ENCODE data around the gene ANGPT4.

ANGPT4 gene

DNA sequence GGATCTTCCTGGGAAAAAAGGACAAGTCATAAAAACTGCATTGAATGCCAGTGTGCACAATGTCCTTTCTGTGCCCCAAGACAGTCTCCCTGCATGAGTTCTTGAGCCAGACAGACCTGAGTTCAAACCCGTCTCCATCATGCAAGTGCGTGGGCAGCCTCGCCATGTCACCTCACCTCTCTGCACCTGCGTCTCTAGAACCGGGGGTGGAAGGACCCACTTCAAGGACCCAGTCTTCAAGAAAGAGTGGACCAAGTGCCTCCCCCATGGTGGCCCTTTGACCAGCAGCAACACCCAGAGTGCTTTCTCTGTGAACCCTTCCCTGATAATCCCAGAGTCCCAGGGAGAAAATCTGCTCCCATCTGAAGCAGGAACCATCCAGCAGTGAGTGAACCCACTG lies 23.5 kb upstream of the ANGPT4 start:
- DNase-seq, result no peak

DNA sequence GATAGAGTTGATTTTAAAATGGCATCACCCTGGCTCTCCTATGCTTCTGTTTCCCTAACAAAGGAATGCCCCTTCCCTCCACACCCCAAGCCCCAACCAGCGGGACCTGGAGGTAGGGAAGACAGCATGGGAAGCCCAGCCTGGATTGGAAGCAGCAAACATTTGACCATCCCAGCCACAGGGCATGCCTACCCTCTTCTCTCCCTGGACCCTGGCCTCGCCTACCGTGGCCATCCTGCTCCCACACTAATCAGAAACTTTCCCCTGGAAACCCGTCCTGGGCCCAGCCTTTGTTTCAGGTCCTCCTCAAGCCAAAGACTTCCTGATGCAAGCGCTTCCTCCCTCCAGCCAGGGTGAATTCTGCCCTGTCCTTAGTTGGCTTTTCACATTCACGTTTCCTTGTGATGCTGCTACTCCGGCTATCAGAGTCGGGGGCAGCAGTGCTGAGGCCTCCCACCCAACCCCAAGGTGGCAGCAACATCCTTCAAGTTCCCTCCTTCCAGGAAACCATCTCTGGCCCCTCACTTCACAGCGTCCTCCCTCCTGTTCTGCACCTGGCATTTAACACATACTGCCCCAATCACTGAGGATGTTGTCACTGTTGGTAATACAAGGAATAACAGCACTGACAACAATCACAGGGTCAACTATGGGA lies 18.2 kb upstream of the ANGPT4 start:
- no peak for DNase-seq

DNA sequence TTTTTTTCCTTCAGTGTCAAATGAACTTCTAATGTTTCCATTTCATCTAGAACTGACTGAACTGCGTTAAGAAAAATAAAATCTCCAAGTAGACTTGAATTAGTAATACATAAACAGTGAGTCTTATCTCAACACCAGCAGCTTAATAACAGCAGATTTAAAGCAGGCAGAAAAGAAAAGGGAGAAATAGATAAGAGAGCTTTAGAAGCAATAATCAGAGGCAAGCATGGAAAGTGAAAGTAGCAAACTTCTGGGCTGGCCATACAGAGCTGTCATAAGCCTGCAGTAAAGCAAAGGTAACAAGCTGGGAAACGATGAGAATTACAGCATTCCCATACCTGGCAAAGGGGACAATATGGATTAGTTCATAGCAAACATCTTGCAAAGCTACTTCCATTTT lies 16.9 kb upstream of the ANGPT4 start:
- no peak for DNase-seq

- no peak for DNase-seq
Measured at GRCh38 chr20:931401-931800, 15.3 kb upstream of the ANGPT4 start.

DNA sequence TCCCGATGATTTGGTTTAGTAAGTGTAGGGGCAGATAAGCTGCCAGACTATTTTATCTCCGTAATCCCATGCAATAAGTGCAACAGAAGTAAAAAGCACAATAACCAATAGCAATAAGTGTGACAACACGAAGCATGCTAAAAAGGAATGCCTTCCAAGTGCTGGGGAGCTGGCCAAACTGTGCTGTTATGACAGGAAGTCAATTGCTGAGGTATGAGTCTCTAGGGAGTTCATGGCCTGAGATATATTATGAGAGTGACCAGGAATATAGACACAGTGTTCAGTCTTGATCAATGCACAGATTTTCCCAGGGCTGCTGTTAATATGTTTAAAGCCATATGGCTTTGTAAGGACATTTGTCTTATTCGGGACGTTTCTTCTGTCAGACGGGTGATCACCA lies 10.5 kb upstream of the ANGPT4 start:
- DNase-seq, result no peak

DNA sequence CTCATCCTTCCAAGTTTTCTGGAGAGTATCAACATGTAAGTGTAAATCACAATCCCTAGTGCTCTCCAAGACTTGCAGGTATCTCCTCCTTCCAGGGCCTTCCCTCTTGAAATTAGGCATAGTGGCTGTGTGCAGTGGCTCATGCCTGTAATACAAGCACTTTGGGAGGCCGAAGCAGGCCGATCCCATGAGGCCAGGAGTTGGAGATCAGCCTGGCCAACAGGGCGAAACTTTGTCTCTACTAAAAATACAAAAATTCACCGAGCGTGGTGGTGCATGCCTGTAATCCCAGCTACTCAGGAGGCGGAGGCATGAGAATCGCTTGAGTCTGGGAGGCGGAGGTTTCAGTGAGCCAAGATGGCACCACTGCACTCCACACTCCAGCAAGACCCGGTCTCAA lies 9.4 kb upstream of the ANGPT4 start:
- DNase-seq, result no peak

GRCh38 chr20:924639-925038 lies 8.5 kb upstream of the ANGPT4 start:
- DNase-seq, result no peak

- no peak for DNase-seq
Measured at GRCh38 chr20:922781-923180, 6.6 kb upstream of the ANGPT4 start.

DNA sequence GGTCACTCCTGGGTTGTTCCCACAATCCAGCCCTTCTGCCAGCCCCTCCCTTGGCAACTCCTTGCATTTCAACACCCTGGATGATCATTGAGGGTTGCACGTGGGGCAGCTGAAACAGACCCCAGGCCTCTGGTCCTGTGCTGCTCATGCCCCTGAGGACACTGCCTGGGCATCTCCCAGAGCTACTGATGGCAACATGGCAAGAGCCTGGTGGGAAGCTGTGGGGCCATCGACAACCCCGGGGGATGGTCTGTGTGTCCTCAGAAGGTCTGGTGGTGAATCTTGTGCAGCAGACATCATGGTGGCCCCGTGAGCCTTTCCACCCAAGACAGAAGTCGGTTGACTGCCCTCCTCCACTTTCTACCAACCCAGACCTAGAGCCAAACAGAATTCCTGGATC lies 4.9 kb upstream of the ANGPT4 start:
- DNase-seq, result no peak

GRCh38 chr20:920311-920710 lies 4.2 kb upstream of the ANGPT4 start:
- DNase-seq, result no peak

- no peak for DNase-seq
Measured at GRCh38 chr20:919491-919916, 3.4 kb upstream of the ANGPT4 start.

DNA sequence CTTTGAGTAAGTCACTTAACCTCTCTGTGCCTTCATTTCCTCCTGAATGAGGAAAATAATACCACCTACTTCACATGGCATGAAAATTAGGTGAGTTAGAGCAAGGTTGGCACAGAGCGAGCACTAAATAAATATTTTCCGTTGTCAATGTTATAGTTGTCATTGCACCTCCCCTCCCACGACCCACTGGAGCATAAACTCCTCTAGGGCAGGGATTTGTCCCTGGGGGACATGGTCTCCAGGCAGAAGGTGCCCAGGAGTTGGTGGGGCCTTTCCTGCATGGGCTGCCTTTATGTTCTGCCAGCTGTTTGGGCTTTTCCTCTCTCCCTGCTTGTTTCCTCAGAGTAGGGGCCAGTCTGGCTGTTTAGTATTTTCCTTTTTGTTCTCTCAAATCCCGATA lies 1.3 kb upstream of the ANGPT4 start:
- no peak for DNase-seq

GRCh38 chr20:916825-917224 lies 691 bp upstream of the ANGPT4 start:
- DNase-seq, result no peak

DNA sequence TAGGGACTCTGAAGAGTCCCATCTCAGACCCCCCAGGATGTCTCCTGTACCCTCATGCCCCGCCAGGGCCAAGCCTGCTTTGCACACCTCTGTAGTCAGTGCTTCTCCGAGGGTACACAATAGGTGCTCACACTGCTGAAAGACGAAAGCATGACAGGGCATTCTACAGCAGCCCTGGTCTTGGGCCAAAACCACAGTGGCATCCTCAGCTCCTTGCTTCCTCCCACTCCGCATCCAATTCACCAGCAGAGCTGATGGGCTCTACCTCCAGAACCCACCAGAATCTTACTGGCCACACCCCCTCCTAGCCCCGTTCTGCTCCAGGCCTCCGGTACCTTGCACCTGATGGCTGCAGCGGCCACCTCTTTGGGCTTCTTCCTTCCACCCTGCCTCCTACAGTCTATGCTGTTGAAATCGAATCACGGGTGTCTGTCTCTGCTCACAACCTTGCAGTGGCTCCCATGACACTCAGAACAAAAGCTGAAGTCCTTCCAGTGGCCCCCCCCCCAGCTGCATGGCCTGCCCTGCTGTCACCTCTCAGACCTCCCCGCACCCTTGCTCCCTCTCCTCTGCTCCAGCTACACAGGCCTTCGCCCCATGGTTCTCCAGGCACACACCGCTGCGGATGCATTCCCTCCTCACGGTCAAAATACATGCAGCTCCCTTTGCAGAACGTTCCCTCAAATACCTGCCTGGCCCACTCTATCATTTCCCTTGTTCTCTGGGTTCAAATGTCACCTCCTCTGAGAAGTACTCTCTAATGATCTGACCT lies 1.2 kb downstream of the ANGPT4 start:
- no peak for DNase-seq

DNA sequence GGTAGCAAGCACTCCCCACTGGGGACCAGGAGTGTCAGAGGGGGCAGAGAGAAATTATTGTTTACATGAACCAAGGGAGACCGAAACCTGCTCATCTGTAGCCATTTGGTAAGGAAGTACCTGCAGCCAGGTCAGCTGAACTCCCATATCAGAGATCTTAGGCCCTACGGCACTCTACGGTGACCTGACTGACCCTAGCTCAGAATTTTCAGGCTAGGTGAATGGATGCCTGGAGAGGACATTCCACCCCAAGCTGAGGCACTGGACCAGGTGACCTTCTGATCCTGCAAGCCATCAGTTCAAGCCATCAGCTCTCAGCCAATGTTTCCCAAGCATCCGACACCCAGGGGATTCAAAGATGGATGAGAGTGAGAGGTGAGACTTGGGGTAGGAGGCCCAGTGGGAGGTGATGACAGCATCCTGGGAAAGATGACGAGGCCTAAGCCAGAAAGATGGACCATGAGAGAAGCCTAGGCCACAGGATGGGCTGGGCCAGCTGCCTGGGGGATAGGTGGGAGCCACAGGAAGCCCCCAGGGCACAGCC lies 2.8 kb downstream of the ANGPT4 start:
- no peak for DNase-seq

- DNase-seq, result no peak
Measured at GRCh38 chr20:911882-912600, 4.1 kb downstream of the ANGPT4 start.

- DNase-seq, result no peak
Measured at GRCh38 chr20:910870-911770, 5.0 kb downstream of the ANGPT4 start.

- no peak for DNase-seq
Measured at GRCh38 chr20:910132-910869, 5.8 kb downstream of the ANGPT4 start.

GRCh38 chr20:909641-910040 lies 6.5 kb downstream of the ANGPT4 start:
- DNase-seq, result no peak

DNA sequence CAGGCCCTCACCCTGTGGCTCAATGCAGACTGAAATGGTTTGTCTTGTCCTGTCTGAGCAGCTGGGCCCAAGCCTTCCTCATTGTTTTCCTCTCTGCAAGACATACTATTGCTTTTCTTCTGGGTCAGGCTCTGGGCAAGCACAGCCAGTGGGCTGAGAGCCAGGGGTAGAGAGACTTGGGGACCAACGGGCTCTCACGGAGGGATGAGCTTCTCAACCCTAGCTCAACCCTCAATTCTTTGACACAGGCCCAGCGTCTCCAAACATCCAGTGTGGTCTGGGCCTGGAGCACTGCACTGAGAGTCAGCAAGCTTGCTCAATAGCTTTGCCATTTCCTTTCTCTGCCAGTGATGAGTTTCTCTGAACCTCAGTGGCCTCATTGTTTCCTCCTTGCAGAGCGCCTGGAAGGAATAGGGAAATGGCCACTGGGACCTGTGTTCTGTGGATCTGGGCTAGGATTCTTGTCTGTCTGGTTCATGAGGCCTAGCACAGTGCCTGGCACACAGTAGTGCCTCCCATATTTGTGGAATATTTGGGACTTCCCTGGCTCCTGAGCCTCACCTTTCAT lies 9.3 kb downstream of the ANGPT4 start:
- DNase-seq, result no peak

- no peak for DNase-seq
Measured at GRCh38 chr20:906001-906520, 10.1 kb downstream of the ANGPT4 start.

All from SW 1271 (cell line).